GM12874 (cell line): ENCODE results near the gene SH3RF3.

Source experiments
- TF ChIP-seq, protein P1 (sequence below): IDR thresholded peaks from 2 replicates; pipeline ENCODE4 v1.5.1; 2011; ENCODE audit warnings: low read depth, mild to moderate bottlenecking, control low read depth, low read length, moderate library complexity; ENCODE audit not compliant: insufficient read depth

Gene SH3RF3

DNA sequence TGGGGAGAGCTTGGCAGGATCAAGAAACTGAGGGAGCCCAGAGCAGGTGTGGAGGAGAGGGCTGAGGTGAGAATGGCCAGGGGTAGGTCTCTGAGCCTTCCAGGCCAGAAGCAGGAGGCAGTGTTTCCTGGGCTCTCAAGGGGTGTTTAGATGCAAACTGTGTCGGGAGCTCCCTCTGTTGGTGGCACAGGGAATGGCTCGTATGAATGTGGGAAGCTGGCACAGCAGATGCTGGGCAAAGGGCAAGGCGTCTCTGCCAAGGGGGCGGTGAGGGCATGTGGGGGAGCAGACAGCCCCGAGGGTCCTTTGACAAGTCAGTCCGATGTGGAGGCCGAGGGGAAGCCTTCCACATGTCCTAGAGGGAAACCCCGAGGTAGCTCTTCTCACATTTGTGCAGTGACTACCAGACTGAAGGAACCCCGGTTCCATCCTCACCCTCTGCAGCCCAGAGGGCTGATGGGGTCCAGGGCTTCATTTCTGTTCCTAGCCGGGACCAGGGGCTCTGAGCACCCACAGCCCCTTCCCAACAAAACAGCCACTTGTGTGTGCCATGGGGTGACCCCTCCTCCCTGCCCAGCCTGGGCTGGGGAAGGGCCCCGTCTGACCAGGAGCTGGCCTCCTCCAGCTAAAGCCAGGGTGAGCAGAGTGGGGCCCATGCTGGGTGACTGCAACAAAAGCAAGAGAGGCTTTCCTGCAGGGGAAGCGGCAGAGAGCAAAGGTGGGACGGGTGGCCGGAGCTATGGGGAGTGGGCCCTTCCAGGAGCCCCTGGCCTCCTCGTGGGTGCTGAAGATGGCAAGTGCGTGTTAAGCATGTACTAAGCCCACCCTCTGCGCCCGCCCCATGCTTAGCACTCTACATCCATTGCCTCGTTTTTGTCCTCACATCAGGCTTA, 381.4 kb downstream of the SH3RF3 start:
- TF ChIP-seq, protein P1, sequence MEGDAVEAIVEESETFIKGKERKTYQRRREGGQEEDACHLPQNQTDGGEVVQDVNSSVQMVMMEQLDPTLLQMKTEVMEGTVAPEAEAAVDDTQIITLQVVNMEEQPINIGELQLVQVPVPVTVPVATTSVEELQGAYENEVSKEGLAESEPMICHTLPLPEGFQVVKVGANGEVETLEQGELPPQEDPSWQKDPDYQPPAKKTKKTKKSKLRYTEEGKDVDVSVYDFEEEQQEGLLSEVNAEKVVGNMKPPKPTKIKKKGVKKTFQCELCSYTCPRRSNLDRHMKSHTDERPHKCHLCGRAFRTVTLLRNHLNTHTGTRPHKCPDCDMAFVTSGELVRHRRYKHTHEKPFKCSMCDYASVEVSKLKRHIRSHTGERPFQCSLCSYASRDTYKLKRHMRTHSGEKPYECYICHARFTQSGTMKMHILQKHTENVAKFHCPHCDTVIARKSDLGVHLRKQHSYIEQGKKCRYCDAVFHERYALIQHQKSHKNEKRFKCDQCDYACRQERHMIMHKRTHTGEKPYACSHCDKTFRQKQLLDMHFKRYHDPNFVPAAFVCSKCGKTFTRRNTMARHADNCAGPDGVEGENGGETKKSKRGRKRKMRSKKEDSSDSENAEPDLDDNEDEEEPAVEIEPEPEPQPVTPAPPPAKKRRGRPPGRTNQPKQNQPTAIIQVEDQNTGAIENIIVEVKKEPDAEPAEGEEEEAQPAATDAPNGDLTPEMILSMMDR, result peak; percentile 94

- TF ChIP-seq, protein P1, result no peak
These were observed 382.2 kb downstream of the SH3RF3 start for GRCh38 chr2:109511168-109511567.

GRCh38 chr2:109512076-109512475, 383.1 kb downstream of the SH3RF3 start:
- TF ChIP-seq, protein P1, result no peak

DNA sequence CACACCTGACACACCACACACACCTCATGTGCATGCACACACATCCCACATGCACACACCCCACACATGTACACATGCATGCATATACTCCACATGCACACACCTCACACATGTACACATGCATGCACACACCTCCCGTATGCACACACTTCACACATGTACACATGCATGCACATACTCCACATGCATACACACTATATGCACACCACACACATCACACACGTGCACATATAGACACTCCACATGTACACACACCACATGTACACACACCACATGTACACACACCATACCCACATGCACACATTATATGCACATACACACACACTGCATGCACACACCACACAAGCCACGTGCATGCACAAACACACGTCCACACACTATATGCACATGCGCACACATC, 384.2 kb downstream of the SH3RF3 start:
- TF ChIP-seq, protein P1, result no peak

- TF ChIP-seq, protein P1, result no peak
These were observed 385.0 kb downstream of the SH3RF3 start for GRCh38 chr2:109513749-109514588.

GRCh38 chr2:109514857-109515256, 385.9 kb downstream of the SH3RF3 start:
- TF ChIP-seq, protein P1, result no peak

DNA sequence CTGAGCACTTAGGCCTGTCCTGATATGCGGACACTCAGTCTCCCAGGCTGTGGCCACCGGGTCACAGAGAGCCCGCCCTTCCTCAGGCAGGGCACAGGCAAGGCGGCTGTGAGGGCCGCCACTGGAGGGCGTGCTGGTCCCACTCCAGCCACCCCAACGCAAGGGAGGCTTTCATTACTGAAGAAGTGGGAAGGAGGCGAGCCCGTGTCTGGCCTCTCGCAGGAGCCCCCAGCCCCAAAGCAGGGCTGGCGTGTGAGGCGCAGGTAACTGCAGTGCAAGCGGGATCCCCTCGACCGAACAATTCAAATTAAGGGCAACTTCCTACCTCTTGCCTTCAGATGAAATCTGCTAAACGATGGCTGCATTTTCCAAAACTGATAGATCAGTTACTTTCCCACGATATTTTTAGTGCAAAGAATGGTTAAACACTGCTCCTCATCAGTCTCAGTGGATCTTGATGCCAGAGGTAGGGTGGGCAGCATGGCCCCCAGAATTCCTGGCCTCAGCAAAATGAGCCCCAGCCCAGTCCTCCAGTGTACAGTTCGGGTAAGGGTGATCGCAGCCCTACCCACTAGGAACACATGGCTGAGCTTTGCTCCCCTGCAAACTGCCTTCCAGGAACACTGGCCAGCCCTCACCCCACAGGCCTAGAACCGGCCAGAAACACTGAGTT, 387.6 kb downstream of the SH3RF3 start:
- TF ChIP-seq, protein P1, result peak; percentile 81
